HG03558 (cell line): ENCODE measurements around the gene CHST8.
"Not testable (repeated sequence)": the region's sequence is repeated elsewhere in the genome, so short reads cannot be mapped to it uniquely, and the experiment has no call there.

Experiments used
- ATAC-seq: cut with Tn5 transposase; IDR thresholded peaks from one replicate; pipeline ENCODE4 v1.9.1; 2021; ENCODE audit warnings: moderate number of reproducible peaks; ENCODE audit not compliant: unreplicated experiment; ENCODE audit errors: extremely low read depth

CHST8 gene

GRCh38 chr19:33815380-33816340, 193.9 kb downstream of the CHST8 start:
- no peak for ATAC-seq

GRCh38 chr19:33818411-33818810, 196.7 kb downstream of the CHST8 start:
- no peak for ATAC-seq

- not testable (repeated sequence) for ATAC-seq
These were observed 197.3 kb downstream of the CHST8 start for GRCh38 chr19:33819078-33819477.

GRCh38 chr19:33819506-33819879, 197.7 kb downstream of the CHST8 start:
- no peak for ATAC-seq

GRCh38 chr19:33819880-33820781, 198.4 kb downstream of the CHST8 start:
- no peak for ATAC-seq

GRCh38 chr19:33821871-33822270, 200.1 kb downstream of the CHST8 start:
- no peak for ATAC-seq
